Fibroblast of skin of left biceps (primary cell): Measurements from ENCODE around the gene PGAP6.
"Not testable (repeated sequence)": the region's sequence is repeated elsewhere in the genome, so short reads cannot be mapped to it uniquely, and the experiment has no call there.

Experiments
- DNase-seq, 2 experiments: peaks; one replicate each; pipeline ENCODE4 v3.0.0-alpha.2; 2013; ENCODE audit warnings: low read depth in 2 of 2

The PGAP6 gene

DNA sequence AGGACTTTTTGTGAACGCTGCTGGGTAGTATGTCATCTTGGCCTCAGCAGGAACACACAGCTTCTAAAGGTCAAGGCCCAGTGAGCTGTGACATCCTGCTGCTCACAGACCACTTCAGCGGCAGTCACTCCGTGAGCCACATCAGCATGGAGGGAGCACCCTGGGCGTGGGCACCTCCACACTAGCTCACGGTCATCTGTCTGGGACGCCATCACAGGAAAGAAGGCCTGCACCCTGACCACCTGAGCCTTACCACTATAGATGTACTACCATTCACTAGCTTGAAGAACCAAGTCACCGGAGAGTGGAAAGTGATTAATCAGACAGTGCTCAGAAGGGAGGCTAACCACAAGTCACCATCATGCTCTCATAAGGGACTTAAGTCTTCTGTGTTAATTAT is 32.6 kb downstream of the PGAP6 start:
- DNase-seq: no peak

GRCh38 chr16:348495-348894 is 33.3 kb downstream of the PGAP6 start:
- DNase-seq: not testable (repeated sequence)

DNA sequence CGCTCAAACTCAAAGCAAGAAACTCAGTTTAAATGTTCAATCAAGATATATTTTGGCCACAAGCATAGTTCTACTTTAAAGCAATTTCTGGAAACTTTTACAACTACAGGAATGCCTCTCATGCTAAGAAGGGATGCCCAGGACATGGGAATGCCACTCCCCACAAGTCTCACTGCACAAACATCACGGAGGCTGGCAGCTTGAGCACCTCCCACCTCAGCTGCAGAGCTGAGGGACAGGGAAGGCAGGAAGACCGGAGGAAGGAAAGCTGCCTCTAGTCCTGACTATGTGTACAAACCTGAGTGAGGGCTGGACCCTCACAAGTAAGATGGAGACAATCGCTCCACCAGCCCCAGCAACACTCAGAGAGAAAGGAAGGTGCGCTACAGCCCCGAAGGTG is 34.6 kb downstream of the PGAP6 start:
- no peak for DNase-seq

DNA sequence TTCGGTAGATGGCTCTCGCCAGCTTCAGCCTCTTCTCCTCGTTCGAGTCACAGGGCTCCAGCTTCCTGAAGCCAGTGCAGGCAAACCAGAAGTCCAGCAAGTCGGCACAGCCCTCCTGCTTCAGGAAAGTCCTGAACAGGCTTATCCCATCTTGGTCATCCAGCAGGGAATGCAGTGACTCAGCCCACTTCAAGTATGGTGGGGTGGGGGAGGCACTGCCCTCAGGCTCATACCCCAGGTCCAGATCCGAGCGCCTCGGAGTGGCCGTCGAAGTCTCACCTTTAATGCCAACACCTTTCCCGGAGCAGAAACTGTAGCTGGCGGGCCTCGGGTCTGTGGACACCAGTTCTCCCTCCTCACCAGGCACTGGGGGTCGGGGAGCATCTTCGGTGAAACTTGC is 35.2 kb downstream of the PGAP6 start:
- no peak for DNase-seq

DNA sequence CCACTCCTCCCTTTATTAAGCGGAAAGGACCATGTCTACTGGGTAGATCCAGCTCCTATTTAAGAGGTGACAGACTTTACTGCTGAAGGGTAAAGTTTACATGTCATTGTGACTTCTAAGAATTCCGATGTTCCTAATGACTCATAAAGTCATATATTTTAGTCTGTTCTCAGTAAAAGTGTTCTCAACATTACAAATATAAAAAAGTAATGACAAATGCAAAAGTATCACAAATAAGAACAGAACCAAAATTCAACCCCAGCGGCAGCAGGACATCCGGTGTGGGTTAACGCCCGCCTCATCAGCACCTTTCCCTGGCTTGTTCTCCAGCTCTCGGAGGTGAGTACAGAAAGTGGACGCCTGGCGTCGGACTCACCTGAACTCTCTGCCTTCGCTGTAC is 36.0 kb downstream of the PGAP6 start:
- DNase-seq: no peak

DNA sequence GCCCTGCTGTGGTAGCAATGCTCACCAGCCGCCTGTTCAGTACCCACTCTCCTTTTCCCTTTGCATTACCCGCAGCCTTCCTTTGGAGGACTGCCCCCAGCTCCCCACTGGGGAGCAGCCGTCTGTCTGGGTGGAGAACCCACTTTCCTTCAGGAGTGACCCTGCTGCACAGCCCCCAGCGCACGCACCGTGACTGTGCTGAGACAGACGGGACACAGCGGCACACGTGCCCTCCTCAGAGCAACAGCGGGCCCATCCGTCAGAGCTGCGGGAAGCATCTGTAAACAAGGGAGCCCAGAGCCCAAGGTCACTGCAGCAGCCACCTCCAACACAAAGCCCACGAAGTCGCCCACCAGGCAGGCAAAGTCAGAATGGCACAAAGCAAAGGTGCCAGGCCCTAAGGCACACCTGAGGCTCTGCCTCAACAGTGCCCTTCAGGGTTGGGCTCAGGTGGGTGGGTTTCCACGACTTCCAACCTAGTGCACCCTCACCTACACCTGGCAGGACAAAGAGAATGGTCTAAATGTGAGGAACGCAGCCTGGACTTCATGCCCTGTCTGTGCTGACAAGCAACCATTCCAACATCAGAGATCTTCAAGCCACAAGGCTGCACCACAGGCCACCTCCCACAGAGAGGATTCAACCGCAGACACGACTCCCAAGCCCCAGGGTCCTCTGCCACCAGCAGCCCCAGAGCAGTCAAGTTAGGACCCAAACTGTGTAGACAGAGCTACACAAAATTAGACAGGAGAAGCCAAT is 39.1 kb downstream of the PGAP6 start:
- no peak for DNase-seq

DNA sequence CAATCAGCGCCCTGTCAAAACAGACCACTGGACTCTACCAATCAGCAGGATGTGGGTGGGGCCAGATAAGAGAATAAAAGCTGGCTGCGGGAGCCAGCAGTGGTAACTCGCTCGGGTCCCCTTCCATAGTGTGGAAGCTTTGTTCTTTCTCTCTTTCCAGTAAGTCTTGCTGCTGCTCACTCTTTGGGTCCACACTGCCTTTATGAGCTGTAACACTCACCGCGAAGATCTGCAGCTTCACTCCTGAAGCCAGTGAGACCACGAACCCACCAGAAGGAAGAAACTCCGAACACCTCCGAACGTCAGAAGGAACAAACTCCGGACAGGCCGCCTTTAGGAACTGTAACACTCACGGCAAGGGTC is 39.8 kb downstream of the PGAP6 start:
- not testable (repeated sequence) for DNase-seq

DNA sequence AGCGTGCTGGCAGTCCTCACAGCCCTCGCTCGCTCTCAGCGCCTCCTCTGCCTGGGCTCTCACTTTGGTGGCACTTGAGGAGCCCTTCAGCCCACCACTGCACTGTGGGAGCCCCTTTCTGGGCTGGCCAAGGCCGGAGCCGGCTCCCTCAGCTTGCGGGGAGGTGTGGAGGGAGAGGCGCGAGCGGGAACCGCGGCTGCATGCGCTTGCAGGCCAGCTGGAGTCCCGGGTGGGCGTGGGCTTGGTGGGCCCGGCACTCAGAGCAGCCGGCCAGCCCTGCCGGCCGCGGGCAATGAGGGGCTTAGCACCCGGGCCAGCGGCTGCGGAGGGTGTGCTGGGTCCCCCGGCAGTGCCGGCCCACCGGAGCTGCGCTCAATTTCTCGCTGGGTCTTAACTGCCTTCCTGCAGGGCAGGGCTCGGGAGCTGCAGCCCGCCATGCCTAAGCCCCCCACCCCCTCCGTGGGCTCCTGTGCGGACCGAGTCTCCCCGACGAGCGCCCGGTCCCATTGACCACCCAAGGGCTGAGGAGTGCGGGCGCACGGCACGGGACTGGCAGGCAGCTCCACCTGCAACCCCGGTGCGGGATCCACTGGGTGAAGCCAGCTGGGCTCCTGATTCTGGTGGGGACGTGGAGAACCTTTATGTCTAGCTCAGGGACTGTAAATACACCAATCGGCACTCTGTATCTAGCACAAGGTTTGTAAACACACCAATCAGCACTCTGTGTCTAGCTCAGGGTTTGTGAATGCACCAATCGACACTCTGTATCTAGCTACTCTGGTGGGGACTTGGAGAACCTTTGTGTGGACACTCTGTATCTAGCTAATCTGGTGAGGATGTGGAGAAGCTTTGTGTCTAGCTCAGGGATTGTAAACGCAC is 40.4 kb downstream of the PGAP6 start:
- DNase-seq: not testable (repeated sequence)

GRCh38 chr16:340370-341091 is 41.2 kb downstream of the PGAP6 start:
- DNase-seq: no peak

GRCh38 chr16:339680-340079 is 42.1 kb downstream of the PGAP6 start:
- no peak for DNase-seq

DNA sequence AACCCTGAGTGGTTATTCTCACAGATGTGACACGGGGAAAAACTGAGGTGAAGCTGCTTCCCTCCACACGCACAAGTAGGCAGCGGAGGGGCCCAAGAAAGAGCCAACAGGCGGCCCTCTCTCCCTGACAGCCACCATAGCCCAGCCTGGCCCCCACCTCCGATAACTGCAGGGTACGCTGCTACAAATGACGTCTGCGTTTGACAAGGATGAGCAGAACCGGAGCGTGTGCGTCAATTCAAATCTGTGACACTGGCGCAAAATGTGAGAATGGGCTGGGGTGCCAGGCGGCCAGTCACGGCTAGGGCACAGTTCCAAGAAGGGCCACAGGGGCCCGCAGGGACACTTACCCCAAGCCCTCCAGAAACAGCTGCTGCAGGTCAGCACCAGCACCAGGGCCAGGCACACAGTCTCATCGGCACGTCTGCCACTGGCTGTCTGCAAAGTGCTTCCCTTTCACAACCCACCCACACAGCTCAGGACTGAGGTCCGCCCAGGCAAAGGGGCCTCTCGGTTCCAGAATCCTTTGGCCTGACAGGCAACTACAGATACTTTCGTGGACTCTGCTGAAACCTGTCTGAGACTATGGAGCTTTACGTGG is 43.7 kb downstream of the PGAP6 start:
- no peak for DNase-seq

- DNase-seq: no peak
Observed at GRCh38 chr16:337437-337836, 44.3 kb downstream of the PGAP6 start.

DNA sequence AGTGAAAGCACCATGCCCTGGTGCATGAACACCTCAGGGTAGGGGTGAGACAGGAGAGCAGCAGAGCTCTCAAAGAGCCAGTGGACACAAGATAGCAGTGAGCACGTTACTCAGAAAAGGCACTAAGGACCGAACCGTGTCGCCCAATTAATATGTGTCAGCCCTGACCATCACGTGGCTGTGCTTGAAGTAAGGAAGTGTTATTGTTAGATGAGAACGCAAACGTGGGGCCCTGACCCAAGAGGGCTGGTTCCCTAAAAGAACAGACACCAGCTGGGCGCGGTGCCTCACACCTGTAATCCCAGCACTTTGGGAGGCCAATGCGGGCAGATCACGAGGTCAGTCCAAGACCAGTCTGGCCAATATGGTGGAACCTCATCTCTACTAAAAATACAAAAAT is 45.5 kb downstream of the PGAP6 start:
- no peak for DNase-seq

- not testable (repeated sequence) for DNase-seq
Observed at GRCh38 chr16:334861-335632, 46.7 kb downstream of the PGAP6 start.

DNA sequence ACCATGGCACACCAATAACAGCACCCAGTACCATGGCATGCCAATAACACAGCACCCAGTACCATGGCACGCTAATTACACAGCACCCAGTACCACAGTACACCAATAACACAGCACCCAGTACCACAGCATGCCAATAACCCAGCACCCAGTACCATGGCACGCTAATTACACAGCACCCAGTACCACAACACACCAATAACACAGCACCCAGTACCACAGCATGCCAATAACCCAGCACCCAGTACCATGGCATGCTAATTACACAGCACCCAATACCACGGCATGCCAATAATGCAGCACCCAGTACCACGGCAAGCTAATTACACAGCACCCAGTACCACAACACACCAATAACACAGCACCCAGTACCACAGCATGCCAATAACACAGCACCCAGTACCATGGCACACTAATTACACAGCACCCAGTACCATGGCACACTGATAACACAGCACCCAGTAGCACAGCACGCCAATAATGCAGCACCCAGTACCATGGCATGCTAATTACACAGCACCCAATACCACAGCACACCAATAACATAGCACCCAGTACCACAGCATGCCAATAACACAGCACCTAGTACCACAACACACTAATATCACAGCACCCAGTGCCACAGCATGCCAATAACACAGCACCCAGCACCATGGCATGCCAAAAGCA is 47.5 kb downstream of the PGAP6 start:
- DNase-seq: not testable (repeated sequence)

DNA sequence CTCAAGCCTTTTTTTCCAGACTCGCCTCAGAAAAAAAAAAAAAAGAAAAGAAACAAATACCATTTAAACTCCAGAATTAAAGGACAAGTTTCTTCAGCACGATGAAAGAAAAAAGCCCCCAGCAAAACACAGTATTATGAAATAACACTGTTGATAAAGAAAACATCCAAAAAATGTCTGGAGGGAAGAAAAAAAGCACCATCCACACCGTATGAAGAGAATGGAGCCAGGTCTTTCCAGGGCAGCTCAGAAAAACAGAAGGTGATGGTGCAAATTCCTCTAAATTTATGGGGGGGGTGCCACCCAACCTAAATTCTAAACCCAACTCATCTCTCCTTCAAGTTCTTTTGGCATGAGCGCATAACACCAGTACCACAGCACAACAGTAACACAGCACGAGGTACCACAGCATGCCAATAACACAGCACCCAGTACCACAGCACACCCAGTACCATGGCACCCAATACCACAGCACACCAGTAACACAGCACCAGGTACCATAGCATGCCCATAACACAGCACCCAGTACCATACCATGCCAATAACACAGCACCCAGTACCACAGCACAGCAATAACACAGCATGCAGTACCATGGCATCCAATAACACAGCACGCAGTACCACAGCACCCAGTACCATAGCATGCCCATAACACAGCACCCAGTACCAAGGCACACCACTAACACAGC is 48.2 kb downstream of the PGAP6 start:
- DNase-seq: no peak

- DNase-seq: not testable (repeated sequence)
Observed at GRCh38 chr16:331181-331814, 50.5 kb downstream of the PGAP6 start.

DNA sequence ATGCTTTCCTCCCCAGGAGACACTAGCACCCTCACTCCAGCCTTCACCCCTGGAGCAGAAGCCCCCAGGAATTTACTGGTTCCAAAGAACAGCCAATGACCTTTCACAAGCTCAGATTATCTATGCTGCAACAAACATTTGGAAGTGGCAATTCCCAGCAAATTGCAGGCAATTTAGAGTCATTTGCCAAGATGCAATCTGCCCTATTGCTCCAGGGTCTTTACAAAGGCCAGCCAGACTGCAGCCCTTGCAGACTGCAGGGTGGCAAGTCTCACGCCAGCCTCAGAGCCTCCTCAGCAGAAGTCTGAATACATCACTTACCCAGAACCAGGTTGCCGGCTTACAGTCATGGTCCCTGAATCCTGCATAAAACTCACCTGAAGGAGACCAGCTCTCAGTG is 51.0 kb downstream of the PGAP6 start:
- no peak for DNase-seq

GRCh38 chr16:325375-326145 is 56.2 kb downstream of the PGAP6 start:
- DNase-seq: no peak
